H1 (cell line): ENCODE measurements around the gene VPS13D. TPM values are rescaled to one million over a fixed set of nuclear protein-coding genes. Genes with fewer than 3 reads are reported as not detected.

ENCODE experiments used
- ASH2L ChIP-seq: fragments of 200-600, 300-600 bp; sonication (generic); IDR thresholded peaks from one replicate; pipeline ENCODE4 v1.7.1; 2017; ENCODE audit warnings: low read length
- CHD7 ChIP-seq: fragments of 300-600 bp; sonication (generic); IDR thresholded peaks from 2 replicates; pipeline ENCODE4 v1.7.1; 2012; ENCODE audit warnings: low read length, moderate library complexity, mild to moderate bottlenecking, inconsistent platforms; ENCODE audit not compliant: insufficient replicate concordance
- FOSL1 ChIP-seq: IDR thresholded peaks from 2 replicates; pipeline ENCODE4 v1.6.1; 2011; ENCODE audit warnings: mild to moderate bottlenecking, low read depth, low read length, moderate library complexity; ENCODE audit not compliant: insufficient read depth
- GTF2F1 ChIP-seq: IDR thresholded peaks from 2 replicates; pipeline ENCODE4 v1.6.1; 2012; ENCODE audit warnings: low read depth, low read length, improper control_type of control experiment, borderline replicate concordance
- JUN ChIP-seq: IDR thresholded peaks from 2 replicates; pipeline ENCODE4 v1.6.1; 2011; ENCODE audit warnings: low read depth, mild to moderate bottlenecking, improper control_type of control experiment, low read length
- MAX ChIP-seq: IDR thresholded peaks from 2 replicates; pipeline ENCODE4 v1.6.1; 2012; ENCODE audit warnings: inconsistent platforms
- NANOG ChIP-seq: IDR thresholded peaks from 2 replicates; pipeline ENCODE4 v1.6.1; 2011; ENCODE audit warnings: low read length, low read depth, mild to moderate bottlenecking, inconsistent platforms; ENCODE audit not compliant: insufficient read depth, poor library complexity, severe bottlenecking
- SIX5 ChIP-seq: IDR thresholded peaks from 2 replicates; pipeline ENCODE4 v1.6.1; 2011; ENCODE audit warnings: mild to moderate bottlenecking, low read depth, low read length
- polyA plus RNA-seq, 7 experiments: library from polyadenylated mRNA; depleted of rRNA in 3 of 7; stranded (reverse) in 5 of 7; unstranded in 2 of 7; fragments of >200 nt in 5 of 7; fragments of 200-250 nt in 2 of 7; gene quantifications; 1 replicate in 5 of 7; 2 replicates in 1 of 7; 4 replicates in 1 of 7; pipeline versions ENCODE4 v1.2.1 to v1.2.3, GENCODE V29; 2011 to 2013; ENCODE audit warnings: missing spikeins in 2 of 7, mixed read lengths in 2 of 7
- total RNA-seq: library from RNA; stranded (reverse); fragmentation: NEBNext Ultra II Directional; extraction: Animal tissue kit (Norgen Biotek cat#: 25700); gene quantifications from 2 replicates; pipeline ENCODE4 v1.2.1, GENCODE V29; 2021

VPS13D gene
- total and polyA plus RNA-seq, 2 of the 8 experiments (the other 6 are each of a cell fraction or from before 2014, with no cell fraction given) = 10.9 to 31.2 TPM

- no peak for TF ChIP-seq JUN
- TF ChIP-seq ASH2L = no peak
- TF ChIP-seq GTF2F1 = no peak
- TF ChIP-seq MAX = no peak
- no peak for TF ChIP-seq NANOG
- no peak for TF ChIP-seq FOSL1
- TF ChIP-seq SIX5 = no peak
- no peak for TF ChIP-seq CHD7
Observed at GRCh38 chr1:12411098-12411497, 181.3 kb downstream of the VPS13D start (continued).
